HL-60 (cell line): ENCODE data around the gene ZSCAN30.

Source experiments
- CTCF ChIP-seq: IDR thresholded peaks from one replicate; pipeline ENCODE4 v1.5.1; 2011; ENCODE audit warnings: low read length, control low read depth, inconsistent platforms; ENCODE audit not compliant: insufficient read depth
- GABPA ChIP-seq: IDR thresholded peaks from 2 replicates; pipeline ENCODE4 v1.6.1; 2012; ENCODE audit warnings: low read depth
- POLR2AphosphoS5 ChIP-seq: IDR thresholded peaks from 2 replicates; pipeline ENCODE4 v1.6.1; 2012; ENCODE audit warnings: low read depth
- REST ChIP-seq: IDR thresholded peaks from 2 replicates; pipeline ENCODE4 v1.6.1; 2012; ENCODE audit warnings: low read depth; ENCODE audit not compliant: insufficient replicate concordance
- SPI1 ChIP-seq: IDR thresholded peaks from 2 replicates; pipeline ENCODE4 v1.6.1; 2012; ENCODE audit warnings: low read depth, mild to moderate bottlenecking, borderline replicate concordance

- TF ChIP-seq CTCF (no peak), POLR2AphosphoS5 (no peak), REST (no peak), SPI1 (no peak), GABPA (no peak)
Measured at GRCh38 chr18:35248429-35248828, 41.6 kb downstream of the ZSCAN30 start.
